ENCODE results near the gene SLCO2A1.

The SLCO2A1 gene

GRCh38 chr3:133881939-133882825 lies 147.5 kb downstream of the SLCO2A1 start:
- DNase-seq = no peak

DNA sequence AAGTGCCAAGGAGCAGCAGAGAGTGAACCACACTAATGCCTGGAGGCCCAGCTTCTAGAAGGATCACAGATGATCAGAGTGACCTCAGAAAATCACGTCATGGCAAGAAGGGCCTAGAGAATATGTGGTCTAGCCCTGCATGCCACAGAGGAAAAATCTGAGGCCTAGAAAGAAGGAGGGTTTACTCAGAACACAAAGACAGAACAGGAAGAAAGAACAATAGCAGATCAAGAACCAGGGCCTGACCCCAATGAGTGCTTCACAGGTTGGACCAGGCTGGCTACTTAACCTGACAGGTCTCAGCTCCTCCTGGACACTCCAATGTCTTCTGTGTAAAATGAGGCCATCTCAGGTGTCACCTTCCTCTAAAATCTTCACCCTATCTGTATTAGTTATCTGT lies 148.2 kb downstream of the SLCO2A1 start:
- no peak for DNase-seq

- DNase-seq = no peak
These were observed 148.8 kb downstream of the SLCO2A1 start for GRCh38 chr3:133880886-133881455.

DNA sequence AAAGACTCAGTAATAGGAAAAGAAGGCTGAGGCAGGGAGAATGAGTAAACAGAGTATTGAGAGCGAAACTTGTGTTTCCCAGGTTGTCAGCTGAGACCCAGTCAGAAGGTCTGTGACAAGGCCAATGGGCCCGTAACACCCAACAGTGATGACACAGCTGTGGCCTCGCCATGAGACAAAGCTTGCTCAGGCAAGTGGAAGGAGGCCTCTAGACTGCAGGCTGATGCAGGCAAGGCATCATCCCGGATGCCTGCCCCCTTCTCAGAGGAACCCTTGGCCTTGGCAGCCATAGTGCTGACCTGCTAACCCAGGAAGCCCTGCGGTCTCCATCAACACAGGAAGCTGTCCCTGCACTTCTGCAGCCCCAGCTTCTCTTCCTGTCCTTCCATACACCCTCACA lies 149.4 kb downstream of the SLCO2A1 start:
- DNase-seq = no peak

DNA sequence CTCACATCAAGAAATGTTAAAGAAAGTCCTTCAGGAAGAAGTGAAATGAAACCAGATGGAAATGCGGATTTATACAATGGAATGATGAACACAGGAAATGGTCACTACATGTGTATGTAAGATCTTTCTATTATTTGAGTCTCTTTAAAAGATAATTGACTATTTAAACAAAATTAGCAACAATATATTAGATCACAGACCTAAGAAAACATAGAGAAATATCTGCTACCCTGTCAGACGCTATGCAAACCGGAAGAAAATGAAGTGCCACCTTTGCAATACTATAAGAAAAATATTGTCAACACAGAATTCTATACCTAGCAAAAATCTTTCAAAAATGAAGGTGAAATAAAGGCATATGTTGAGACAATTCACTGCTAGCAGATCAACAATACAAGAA lies 151.2 kb downstream of the SLCO2A1 start:
- DNase-seq = no peak

Data from activated naive CD4-positive, alpha-beta T cell (primary cell).